Progenitor cell of endocrine pancreas (in vitro differentiated cells): ENCODE results near the gene SETBP1. TPM values are rescaled to one million over a fixed set of nuclear protein-coding genes. Genes with fewer than 3 reads are reported as not detected.

Experiments used
- DNase-seq: peaks from one replicate; pipeline ENCODE4 v3.0.0; 2021; ENCODE audit warnings: low spot score; ENCODE audit not compliant: unreplicated experiment
- H3K27ac Mint-ChIP-seq: 2 replicates; pipeline ENCODE4 v1.8.0; 2021; ENCODE audit warnings: mild to moderate bottlenecking, moderate library complexity, mixed read lengths
- H3K27me3 Mint-ChIP-seq: 2 replicates; pipeline ENCODE4 v1.8.0; 2021; ENCODE audit warnings: mixed read lengths
- H3K36me3 Mint-ChIP-seq: 2 replicates; pipeline ENCODE4 v1.8.0; 2022; ENCODE audit warnings: mixed read lengths; ENCODE audit not compliant: insufficient read depth
- H3K4me1 Mint-ChIP-seq: 2 replicates; pipeline ENCODE4 v1.8.0; 2021; ENCODE audit warnings: low read depth, mixed read lengths
- H3K4me3 Mint-ChIP-seq: 2 replicates; pipeline ENCODE4 v1.8.0; 2021; ENCODE audit warnings: low read depth, mild to moderate bottlenecking, moderate library complexity, mixed read lengths
- H3K9me3 Mint-ChIP-seq: 2 replicates; pipeline ENCODE4 v1.8.0; 2021; ENCODE audit warnings: low read depth, mixed read lengths
- total RNA-seq: library from RNA; stranded (reverse); gene quantifications from 2 replicates; pipeline ENCODE4 v1.2.1, GENCODE V29; 2021
- TF ChIP-seq, protein P1 (sequence below): fragments of 200-600 bp; sonication (generic); IDR thresholded peaks from one replicate; pipeline ENCODE4 v1.5.0; 2021; ENCODE audit warnings: antibody characterized with exemption, mild to moderate bottlenecking; ENCODE audit not compliant: unreplicated experiment

Gene SETBP1
- total RNA-seq, 1 donor from 2014 or later = 30.8 TPM

DNA sequence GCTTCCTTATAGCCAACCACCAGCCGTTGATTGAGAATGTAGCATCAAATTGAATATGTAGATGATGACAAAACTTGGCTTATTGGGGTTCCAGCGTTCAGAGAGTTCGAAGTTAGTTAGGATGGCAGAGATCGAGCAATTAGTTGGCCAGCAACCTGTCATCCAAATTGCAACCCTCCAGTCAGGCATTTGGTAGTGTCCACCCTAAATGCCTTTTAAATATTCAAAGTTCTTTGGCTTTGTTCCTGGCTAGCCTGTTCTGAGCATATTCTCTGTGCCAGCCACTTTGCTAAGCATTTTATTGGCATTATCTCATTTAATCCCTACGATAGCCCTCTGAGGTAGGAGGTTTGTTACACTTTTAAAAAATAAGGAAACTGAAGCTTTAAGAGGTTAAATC lies 342.8 kb downstream of the SETBP1 start:
- no peak for DNase-seq
- H3K27me3 Mint-ChIP-seq = no peaks in the 10 kb centered on the region
- no peak overlapping the region for H3K4me3 Mint-ChIP-seq
- no peak overlapping the region for H3K27ac Mint-ChIP-seq
- TF ChIP-seq, protein P1, sequence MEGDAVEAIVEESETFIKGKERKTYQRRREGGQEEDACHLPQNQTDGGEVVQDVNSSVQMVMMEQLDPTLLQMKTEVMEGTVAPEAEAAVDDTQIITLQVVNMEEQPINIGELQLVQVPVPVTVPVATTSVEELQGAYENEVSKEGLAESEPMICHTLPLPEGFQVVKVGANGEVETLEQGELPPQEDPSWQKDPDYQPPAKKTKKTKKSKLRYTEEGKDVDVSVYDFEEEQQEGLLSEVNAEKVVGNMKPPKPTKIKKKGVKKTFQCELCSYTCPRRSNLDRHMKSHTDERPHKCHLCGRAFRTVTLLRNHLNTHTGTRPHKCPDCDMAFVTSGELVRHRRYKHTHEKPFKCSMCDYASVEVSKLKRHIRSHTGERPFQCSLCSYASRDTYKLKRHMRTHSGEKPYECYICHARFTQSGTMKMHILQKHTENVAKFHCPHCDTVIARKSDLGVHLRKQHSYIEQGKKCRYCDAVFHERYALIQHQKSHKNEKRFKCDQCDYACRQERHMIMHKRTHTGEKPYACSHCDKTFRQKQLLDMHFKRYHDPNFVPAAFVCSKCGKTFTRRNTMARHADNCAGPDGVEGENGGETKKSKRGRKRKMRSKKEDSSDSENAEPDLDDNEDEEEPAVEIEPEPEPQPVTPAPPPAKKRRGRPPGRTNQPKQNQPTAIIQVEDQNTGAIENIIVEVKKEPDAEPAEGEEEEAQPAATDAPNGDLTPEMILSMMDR = no peak
- H3K4me1 Mint-ChIP-seq = peaks cover 10% of the 10 kb centered on the region
- H3K36me3 Mint-ChIP-seq = no peaks in the 10 kb centered on the region
- no peaks in the 10 kb centered on the region for H3K9me3 Mint-ChIP-seq

DNA sequence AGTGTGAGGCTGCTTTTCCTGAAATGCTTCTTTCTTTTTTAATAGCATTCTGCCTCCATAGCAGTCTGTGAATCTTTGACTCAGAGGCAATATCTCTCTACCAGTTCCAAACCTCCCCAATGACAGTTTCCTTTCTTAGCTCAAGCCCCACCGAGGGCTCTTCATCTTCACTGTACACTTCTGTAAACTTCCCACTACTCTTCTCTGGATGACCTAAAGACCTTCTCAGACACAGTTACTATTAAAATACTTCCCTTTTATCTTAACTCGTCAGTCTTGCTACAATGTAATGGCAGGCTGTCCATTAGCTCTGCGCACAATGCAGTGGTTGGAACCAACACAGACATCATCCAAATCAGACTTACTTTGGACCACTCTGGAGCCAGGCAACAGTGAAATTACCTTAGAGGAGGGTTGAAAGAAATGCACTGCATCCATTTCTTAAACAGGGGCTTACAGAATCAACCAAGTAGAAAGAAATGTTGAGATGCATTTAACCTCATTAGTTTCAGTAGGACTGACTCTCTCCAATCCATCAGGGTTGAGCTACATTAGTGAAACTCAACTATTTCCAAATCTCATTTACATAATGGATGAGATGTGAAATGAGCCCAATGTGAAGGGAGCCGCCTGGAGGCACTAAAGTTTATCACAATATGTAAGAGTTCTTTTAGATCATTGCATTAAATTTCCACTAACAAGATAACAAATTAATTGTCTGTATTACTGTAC lies 343.8 kb downstream of the SETBP1 start:
- Mint-ChIP-seq H3K4me1 (peaks cover 8% of the 10 kb centered on the region), H3K36me3 (no peaks in the 10 kb centered on the region), H3K27me3 (no peaks in the 10 kb centered on the region), H3K4me3 (no peak overlapping the region), H3K9me3 (no peaks in the 10 kb centered on the region), H3K27ac (no peak overlapping the region)
- TF ChIP-seq, protein P1 = no peak
- no peak for DNase-seq

DNA sequence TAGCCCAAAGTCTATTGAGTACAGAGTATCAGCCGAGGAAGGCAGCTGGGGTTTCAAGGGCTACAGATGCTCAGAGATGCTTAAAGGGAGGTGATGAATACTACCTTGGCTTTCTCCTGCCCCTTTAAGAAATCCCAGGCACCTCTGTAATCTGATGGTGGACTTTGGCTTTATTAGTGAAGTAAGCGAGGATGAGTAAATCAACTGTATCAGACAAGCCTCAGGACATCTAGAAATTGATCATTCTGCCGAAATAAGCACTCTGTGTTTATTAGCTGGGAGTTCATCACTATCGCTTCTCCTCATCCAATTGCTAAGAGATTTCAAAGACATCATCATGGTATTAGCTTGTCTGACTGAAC lies 344.4 kb downstream of the SETBP1 start:
- H3K9me3 Mint-ChIP-seq = no peaks in the 10 kb centered on the region
- peaks cover 8% of the 10 kb centered on the region for H3K4me1 Mint-ChIP-seq
- H3K4me3 Mint-ChIP-seq = no peak overlapping the region
- H3K27ac Mint-ChIP-seq = no peak overlapping the region
- no peaks in the 10 kb centered on the region for H3K36me3 Mint-ChIP-seq
- DNase-seq = no peak
- TF ChIP-seq, protein P1 = no peak
- no peaks in the 10 kb centered on the region for H3K27me3 Mint-ChIP-seq

DNA sequence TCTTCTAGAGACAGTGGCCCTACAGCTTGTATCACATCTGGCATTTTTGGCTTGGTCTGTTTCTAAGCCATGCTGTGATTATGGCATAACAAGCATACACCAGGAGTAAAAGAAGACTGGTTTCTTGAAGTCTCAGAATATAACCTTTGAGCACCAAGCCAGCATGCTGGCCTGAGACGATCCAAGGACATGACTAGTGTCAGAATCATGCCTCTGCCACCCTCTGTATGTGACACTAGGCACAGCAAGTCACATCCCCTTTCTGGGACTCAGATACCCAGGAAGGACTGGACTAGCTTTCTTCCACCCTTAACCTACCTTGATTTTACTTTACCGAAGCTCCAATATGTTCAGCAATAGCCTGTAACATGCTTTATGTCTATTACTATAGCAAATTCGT lies 345.5 kb downstream of the SETBP1 start:
- DNase-seq = no peak
- Mint-ChIP-seq H3K4me3 (no peak overlapping the region), H3K27ac (no peak overlapping the region), H3K9me3 (no peaks in the 10 kb centered on the region), H3K4me1 (peaks cover 3% of the 10 kb centered on the region), H3K36me3 (no peaks in the 10 kb centered on the region), H3K27me3 (no peaks in the 10 kb centered on the region)
- TF ChIP-seq, protein P1 = no peak

DNA sequence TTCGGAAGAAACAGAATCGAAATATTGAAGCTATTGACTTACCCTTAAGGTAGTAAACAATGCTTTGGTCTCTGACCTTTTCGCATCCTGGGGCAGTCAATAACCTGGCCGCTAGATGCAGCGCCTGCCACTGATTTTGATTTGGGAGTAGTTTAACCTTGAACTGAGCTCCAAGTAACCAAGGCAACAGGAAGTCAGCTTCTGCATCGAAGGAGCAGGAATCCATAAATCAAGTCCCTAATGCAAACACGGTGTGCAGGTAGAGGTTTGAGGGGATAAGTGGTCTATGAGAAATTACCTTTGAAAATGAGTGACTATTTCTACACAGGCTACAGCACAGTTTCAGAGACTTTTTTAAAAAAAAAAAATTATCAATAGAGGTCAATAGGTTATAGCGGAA lies 353.5 kb downstream of the SETBP1 start:
- TF ChIP-seq, protein P1 = no peak
- no peaks in the 10 kb centered on the region for H3K27me3 Mint-ChIP-seq
- H3K27ac Mint-ChIP-seq = no peak overlapping the region
- H3K4me3 Mint-ChIP-seq = no peak overlapping the region
- no peak for DNase-seq
- no peaks in the 10 kb centered on the region for H3K36me3 Mint-ChIP-seq
- H3K4me1 Mint-ChIP-seq = peaks cover 20% of the 10 kb centered on the region
- H3K9me3 Mint-ChIP-seq = no peaks in the 10 kb centered on the region
